LoVo (cell line): ENCODE results near the gene TLDC2.

Experiments
- DNase-seq: peaks from one replicate; pipeline ENCODE4 v3.0.0-alpha.2; 2016; ENCODE audit warnings: low spot score

The TLDC2 gene

GRCh38 chr20:36850759-36851158, 25.2 kb upstream of the TLDC2 start:
- DNase-seq, result no peak

- DNase-seq, result no peak
Observed at GRCh38 chr20:36851490-36851889, 24.4 kb upstream of the TLDC2 start.

GRCh38 chr20:36852187-36852586, 23.8 kb upstream of the TLDC2 start:
- no peak for DNase-seq

GRCh38 chr20:36854348-36855240, 21.3 kb upstream of the TLDC2 start:
- peak; percentile 14 for DNase-seq

GRCh38 chr20:36855241-36855657, 20.7 kb upstream of the TLDC2 start:
- no peak for DNase-seq

- no peak for DNase-seq
Observed at GRCh38 chr20:36856195-36856594, 19.7 kb upstream of the TLDC2 start.

- DNase-seq, result no peak
Observed at GRCh38 chr20:36856691-36857635, 19.0 kb upstream of the TLDC2 start.

- no peak for DNase-seq
Observed at GRCh38 chr20:36859282-36859555, 16.7 kb upstream of the TLDC2 start.

- DNase-seq, result no peak
Observed at GRCh38 chr20:36859700-36860330, 16.1 kb upstream of the TLDC2 start.

GRCh38 chr20:36860339-36860738, 15.6 kb upstream of the TLDC2 start:
- no peak for DNase-seq

GRCh38 chr20:36860811-36861624, 14.9 kb upstream of the TLDC2 start:
- no peak for DNase-seq

GRCh38 chr20:36861625-36861874, 14.4 kb upstream of the TLDC2 start:
- DNase-seq, result no peak

GRCh38 chr20:36861875-36862801, 13.8 kb upstream of the TLDC2 start:
- DNase-seq, result peak; percentile 48

GRCh38 chr20:36862857-36863668, 12.9 kb upstream of the TLDC2 start:
- no peak for DNase-seq

GRCh38 chr20:36865076-36865860, 10.7 kb upstream of the TLDC2 start:
- DNase-seq, result no peak

- DNase-seq, result no peak
Observed at GRCh38 chr20:36865861-36866149, 10.1 kb upstream of the TLDC2 start.

GRCh38 chr20:36866164-36866563, 9.8 kb upstream of the TLDC2 start:
- no peak for DNase-seq

- DNase-seq, result no peak
Observed at GRCh38 chr20:36866681-36867495, 9.1 kb upstream of the TLDC2 start.
